Erythroblast (primary cell): ENCODE measurements around the gene VHLL.

Experiments used
- DNase-seq, 2 experiments: peaks; one replicate each; lab custom pipeline; 2025; lab: John Stamatoyannopoulos, UW
- GATA1 ChIP-seq: IDR thresholded peaks from 2 replicates; pipeline ENCODE4 v1.6.1; 2011; ENCODE audit warnings: low read depth, mild to moderate bottlenecking, control low read depth, low read length, moderate library complexity
- POLR2A ChIP-seq: IDR thresholded peaks from 2 replicates; pipeline ENCODE4 v1.6.1; 2011; ENCODE audit warnings: mild to moderate bottlenecking, low read length

The VHLL gene

GRCh38 chr1:156316909-156317308, 17.8 kb upstream of the VHLL start:
- no peak for DNase-seq
- no peak for TF ChIP-seq POLR2A
- no peak for TF ChIP-seq GATA1

DNA sequence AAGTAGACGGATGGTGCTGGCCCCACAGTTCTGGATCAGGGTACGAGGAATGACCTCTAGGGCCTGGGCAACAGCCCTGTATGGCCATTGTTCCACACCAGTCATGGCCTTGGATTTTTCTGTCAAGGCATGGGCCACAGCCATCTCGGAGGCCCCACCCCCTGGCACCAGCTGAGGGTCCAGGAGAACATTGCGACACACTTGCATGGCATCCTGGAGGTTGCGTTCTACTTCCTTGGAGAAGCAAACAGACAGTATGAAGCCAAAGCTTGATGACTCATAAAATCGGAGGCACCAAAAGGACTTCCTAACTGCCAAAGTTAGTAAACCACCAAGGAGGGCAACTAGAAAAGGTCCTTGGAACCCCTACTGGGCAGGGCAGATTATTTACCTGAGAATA, 11.9 kb upstream of the VHLL start:
- TF ChIP-seq POLR2A: no peak
- no peak for TF ChIP-seq GATA1
- no peak for DNase-seq

DNA sequence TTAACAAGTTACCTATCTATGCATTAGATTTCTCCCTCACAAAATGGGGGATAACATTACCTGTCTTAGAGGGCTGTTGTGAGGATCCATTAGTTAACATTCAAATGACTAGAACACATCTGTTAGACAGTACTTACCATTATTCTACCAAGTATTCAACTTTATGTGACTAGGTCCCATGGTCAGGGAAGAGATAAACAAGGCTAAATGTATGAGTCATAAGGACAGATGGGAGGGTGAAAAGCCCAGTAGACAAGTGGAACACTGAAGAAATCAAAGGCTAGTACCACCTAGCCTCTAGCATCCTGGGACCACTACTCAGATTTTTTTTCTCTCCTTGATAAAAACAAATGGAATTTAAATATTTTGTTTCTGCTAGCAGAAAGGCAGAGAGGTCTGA, 9.0 kb upstream of the VHLL start:
- DNase-seq: peak in 1 of 2 experiments; percentile 33
- TF ChIP-seq POLR2A: no peak
- no peak for TF ChIP-seq GATA1

DNA sequence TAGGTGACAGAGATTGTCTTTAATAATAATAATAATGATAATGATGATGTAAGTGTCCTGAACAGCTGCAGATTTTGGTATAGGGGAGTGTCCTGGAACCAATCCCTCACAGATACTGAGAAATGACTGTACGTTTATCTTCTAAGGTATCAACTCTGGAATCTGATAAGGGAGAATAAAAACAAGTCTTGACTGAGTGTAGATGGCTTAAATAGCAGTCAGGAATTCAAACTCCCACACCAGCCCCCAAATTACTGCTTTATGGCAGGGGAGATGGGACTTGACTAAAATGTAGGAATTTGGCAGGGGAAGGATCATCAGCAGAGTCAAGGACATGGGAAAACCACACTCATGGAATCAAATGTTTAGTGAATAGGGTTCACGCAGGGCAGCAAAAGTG, 6.1 kb upstream of the VHLL start:
- DNase-seq: no peak
- TF ChIP-seq POLR2A (no peak), GATA1 (no peak)

- no peak for DNase-seq
- no peak for TF ChIP-seq POLR2A
- no peak for TF ChIP-seq GATA1
Measured at GRCh38 chr1:156303241-156303640, 4.1 kb upstream of the VHLL start.

- DNase-seq: peak; percentile 78 to 80
- TF ChIP-seq POLR2A: peak; percentile 60
- TF ChIP-seq GATA1: no peak
Measured at GRCh38 chr1:156295391-156295947, 3.6 kb downstream of the VHLL start, which contains the start of gene GLMP. Gene GLMP (minus strand): TSS chr1:156295679. CDS start chr1:156295645, 34 bp downstream.

- TF ChIP-seq GATA1 (no peak), POLR2A (no peak)
- DNase-seq: no peak
Measured at GRCh38 chr1:156293895-156294294, 5.2 kb downstream of the VHLL start.

GRCh38 chr1:156293098-156293434, 6.0 kb downstream of the VHLL start:
- no peak for TF ChIP-seq POLR2A
- no peak for DNase-seq

GRCh38 chr1:156291226-156292061, 7.7 kb downstream of the VHLL start:
- DNase-seq: peak; percentile 84 to 86
- peak; percentile 58 for TF ChIP-seq POLR2A
- no peak for TF ChIP-seq GATA1

- DNase-seq: no peak
- TF ChIP-seq POLR2A (no peak), GATA1 (no peak)
Measured at GRCh38 chr1:156289857-156290256, 9.2 kb downstream of the VHLL start.

GRCh38 chr1:156286061-156286460, 13.0 kb downstream of the VHLL start:
- DNase-seq: no peak
- no peak for TF ChIP-seq GATA1

DNA sequence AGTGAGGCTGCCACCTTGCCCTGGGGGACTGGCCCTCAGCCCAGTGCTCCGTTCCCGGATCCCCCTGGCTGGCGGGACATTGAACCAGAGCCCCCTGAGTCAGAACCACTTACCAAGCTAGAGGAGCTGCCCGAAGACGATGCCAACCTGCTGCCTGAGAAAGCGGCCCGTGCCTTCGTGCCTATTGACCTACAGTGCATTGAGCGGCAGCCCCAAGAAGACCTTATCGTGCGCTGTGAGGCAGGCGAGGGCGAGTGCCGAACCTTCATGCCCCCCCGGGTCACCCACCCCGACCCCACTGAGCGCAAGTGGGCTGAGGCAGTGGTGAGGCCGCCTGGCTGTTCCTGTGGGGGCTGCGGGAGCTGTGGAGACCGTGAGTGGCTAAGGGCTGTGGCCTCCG, 13.7 kb downstream of the VHLL start:
- DNase-seq: no peak
- TF ChIP-seq POLR2A: no peak

- DNase-seq: no peak
- TF ChIP-seq POLR2A: no peak
- TF ChIP-seq GATA1: no peak
Measured at GRCh38 chr1:156284757-156285156, 14.3 kb downstream of the VHLL start.

- TF ChIP-seq POLR2A (no peak), GATA1 (no peak)
- no peak for DNase-seq
Measured at GRCh38 chr1:156284112-156284511, 15.0 kb downstream of the VHLL start, which contains the start of gene TMEM79. Gene TMEM79 (plus strand): TSS chr1:156284325. CDS start chr1:156285227, 902 bp downstream.

DNA sequence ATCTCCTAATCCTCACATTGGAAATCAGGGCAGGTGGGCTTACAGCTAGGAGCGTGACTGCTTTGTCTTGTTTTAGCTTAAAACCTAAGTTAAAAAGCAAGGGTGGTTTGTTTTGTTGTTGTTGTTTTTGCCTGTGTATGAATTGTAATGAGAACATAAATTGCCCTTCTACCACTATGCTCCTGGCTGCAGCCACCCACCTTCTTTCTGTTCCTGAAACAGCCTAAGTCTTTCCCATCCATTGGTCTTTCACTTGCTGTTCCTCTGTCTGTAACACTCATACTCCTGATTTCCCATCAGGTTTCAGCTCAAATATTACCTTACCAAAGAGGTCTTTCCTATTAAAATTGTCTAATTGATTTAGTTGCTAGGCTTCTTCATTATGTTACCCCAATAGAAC, 15.6 kb downstream of the VHLL start:
- TF ChIP-seq POLR2A (no peak), GATA1 (no peak)
- no peak for DNase-seq
